Upper lobe of left lung (tissue), 4 donors: ENCODE data around the gene CCP110.

Experiments used
- EP300 ChIP-seq, 4 donors: sonication (generic); formaldehyde crosslinking; IDR thresholded peaks; one replicate each; pipeline ENCODE4 v1.5.1; 2017; ENCODE audit warnings: antibody characterized with exemption in 4 of 4, control low read depth in 2 of 4
- POLR2A ChIP-seq, 4 donors: fragments of 450-650 bp; IDR thresholded peaks; one replicate each; pipeline ENCODE4 v1.5.1; 2016 to 2017; ENCODE audit warnings: antibody characterized with exemption in 4 of 4, mild to moderate bottlenecking in 2 of 4
- POLR2AphosphoS5 ChIP-seq, 2 donors: sonication (generic); formaldehyde crosslinking; IDR thresholded peaks; one replicate each; pipeline ENCODE4 v1.5.1; 2017; ENCODE audit warnings: antibody characterized with exemption in 2 of 2
- TF ChIP-seq, protein P1 (sequence below), 6 experiments: fragments of 450-650 bp in 4 of 6; fragments of 200-600 bp in 2 of 6; sonication (generic) in 2 of 6; IDR thresholded peaks; one replicate each; pipeline ENCODE4 v1.5.1; 2016 to 2019; ENCODE audit warnings: antibody characterized with exemption in 6 of 6

DNA sequence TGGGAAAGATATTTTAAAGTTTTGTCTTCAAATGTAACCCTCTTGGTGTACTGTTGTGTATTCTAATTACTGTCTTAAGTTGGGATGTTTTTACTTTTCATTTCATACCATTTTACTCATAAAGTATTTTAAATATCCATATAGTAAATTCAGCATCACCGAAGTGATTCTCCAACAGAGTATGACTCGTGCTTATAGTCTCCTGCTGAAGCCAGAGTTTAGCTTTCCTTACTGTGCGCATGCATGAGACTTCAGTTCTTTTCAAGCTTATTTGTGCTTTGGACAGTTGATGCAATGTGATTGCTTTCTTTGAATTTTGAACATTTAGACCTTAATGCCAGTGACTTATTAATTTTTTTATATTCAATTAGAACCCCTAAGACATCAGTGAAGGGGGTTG, 24.4 kb downstream of the CCP110 start:
- TF ChIP-seq EP300 (IDR thresholded peaks at IDR 0.05) (no peak), POLR2AphosphoS5 (IDR thresholded peaks at IDR 0.05) (no peak), POLR2A (IDR thresholded peaks at IDR 0.05) (no peak)
- TF ChIP-seq, protein P1, sequence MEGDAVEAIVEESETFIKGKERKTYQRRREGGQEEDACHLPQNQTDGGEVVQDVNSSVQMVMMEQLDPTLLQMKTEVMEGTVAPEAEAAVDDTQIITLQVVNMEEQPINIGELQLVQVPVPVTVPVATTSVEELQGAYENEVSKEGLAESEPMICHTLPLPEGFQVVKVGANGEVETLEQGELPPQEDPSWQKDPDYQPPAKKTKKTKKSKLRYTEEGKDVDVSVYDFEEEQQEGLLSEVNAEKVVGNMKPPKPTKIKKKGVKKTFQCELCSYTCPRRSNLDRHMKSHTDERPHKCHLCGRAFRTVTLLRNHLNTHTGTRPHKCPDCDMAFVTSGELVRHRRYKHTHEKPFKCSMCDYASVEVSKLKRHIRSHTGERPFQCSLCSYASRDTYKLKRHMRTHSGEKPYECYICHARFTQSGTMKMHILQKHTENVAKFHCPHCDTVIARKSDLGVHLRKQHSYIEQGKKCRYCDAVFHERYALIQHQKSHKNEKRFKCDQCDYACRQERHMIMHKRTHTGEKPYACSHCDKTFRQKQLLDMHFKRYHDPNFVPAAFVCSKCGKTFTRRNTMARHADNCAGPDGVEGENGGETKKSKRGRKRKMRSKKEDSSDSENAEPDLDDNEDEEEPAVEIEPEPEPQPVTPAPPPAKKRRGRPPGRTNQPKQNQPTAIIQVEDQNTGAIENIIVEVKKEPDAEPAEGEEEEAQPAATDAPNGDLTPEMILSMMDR (IDR thresholded peaks at IDR 0.05), result no peak
